Iris pigment epithelial cell (primary cell): ENCODE data around the gene TMEM87B.
"Not testable (repeated sequence)": the region's sequence is repeated elsewhere in the genome, so short reads cannot be mapped to it uniquely, and the experiment has no call there.

Source experiments
- DNase-seq: peaks from one replicate; pipeline ENCODE4 v3.0.0-alpha.2; 2011; ENCODE audit warnings: low read depth

TMEM87B gene

DNA sequence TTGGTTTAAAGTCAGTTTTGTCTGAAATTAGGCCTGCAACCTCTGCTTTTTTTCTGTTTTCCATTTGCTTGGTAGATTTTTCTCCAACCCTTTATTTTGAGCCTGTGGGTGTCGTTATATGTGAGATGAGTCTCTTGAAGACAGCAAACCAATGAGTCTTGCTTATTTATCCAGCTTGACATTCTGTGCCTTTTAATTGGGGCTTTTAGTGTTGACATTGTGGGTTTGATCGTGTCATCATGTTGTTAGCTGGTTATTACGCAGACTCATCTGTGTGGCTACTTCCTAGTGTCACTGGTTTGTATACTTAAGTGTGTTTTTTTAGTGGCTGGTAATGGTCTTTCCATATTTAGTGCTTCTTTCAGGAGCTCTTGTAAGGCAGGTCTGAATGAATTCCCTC is 18.8 kb downstream of the TMEM87B start:
- no peak for DNase-seq

GRCh38 chr2:112074506-112074905 is 19.4 kb downstream of the TMEM87B start:
- DNase-seq, result peak; percentile 40

- peak; percentile 41 for DNase-seq
Measured at GRCh38 chr2:112075490-112076260, 20.6 kb downstream of the TMEM87B start.

DNA sequence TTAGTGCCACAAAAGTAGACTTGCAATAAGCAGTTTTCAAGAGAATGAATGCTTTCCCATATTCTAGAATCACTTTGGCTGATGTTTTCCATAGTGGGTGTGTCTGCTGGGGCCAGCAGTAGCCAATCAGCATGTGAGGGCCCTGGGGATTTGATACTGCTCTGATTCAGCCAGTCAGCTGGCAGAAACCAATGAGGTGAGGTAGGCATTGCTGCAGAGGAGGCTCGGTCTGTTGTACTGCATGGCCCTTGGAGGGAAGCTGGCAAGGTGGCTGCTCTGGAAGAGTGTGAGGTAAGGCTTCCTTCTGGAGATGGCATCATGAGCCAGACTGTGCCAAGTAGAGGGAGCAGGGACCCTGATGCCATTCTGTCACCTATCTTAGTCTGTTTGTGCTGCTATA is 22.7 kb downstream of the TMEM87B start:
- no peak for DNase-seq

GRCh38 chr2:112081262-112081661 is 26.2 kb downstream of the TMEM87B start:
- DNase-seq, result no peak

DNA sequence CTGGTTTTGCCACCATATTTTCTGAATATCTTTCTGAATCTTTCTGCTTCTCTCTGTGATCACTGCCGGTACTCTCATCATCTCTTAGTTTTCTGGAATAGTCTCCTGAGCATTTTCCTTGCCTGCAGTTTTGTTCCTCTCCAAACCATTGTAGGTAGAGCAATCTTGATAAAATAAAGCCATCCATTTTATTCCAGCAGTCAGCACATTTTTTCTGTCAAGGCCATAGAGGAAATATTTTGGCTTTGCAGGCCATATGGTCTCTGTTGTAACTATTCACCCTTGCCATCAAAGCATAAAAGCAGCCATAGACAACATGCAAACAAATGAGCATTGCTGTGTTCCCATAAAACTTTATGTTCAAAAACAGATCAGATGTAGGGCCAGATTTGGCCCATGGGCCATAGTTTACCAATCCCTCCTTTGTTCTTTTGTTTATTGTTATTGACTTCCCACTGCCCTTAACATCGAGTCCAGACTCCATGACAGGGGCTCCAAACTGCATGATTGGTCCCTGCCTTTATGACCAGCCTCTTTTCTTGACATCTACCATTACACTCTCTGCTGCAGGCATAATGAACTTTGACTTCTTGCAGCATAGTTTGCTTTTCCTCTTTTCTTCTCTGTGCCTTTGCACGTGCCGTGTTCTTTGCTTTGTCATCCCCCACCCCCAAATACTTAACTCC is 29.8 kb downstream of the TMEM87B start:
- no peak for DNase-seq

DNA sequence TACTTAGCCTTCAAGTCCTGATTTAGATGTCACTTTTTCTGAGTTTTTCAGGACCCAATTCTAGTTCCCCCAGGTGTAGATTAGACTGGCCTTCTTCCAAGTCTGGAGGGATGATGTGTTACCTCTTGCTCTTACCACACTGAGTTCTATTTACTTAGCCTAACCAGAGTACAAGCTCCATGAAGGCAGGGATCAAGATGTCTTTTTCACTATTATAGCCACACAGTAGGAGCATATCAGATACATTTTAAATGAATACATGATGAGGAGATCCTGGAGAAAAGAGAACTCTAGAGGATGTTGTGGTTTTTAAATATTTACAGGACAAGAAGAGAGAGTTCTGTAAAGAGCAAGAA is 30.3 kb downstream of the TMEM87B start:
- DNase-seq, result no peak

GRCh38 chr2:112085916-112086669 is 31.0 kb downstream of the TMEM87B start:
- DNase-seq, result no peak

DNA sequence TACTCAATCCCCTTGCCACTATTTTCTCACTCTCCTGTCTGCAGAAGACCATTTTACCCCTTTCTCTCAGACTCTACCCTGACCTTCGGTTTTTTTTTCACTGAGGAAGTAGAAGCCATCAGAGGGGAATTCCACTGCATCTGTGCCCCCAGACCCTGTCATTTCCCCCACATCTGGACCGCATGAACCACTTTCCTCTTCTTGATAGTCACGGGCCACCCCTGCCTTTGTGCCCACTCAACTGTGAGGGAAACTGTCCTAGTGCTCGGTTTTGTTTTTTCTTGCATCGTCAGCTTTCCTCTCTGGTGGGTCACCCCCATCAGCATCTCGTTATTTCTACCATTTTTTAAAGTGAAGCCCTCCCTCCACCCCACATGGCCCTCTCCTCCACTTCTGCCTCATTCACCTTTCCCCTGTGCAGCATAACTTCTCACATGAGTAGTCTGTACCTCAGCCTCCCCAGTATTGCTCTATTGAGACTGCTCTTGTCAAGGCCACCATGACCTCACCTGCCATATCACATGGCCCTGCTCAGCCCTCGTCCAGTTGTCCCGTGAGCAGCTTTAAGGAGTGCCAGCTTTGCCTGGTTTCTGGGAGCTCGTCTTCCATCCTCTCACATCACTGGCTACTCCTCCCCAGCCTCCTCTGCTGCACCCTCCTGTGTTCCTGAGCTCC is 32.4 kb downstream of the TMEM87B start:
- no peak for DNase-seq

DNA sequence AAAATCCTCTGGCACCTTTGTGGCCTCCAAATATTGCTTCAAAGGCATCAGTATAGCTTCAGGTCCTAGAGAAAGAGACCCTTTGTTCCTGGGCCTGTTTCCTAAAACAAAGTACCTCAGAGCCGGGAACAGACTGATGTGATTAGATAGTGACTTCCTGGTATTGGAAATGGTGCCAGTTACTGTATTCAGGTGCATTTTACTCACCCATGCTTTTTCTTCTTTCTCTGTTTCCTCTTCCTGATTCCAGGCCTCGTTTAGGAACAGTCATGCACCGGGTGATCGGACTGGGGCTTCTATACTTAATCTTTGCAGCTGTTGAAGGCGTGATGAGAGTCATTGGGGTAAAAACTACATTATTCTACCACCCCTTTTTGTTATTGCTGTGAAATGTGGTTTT is 34.3 kb downstream of the TMEM87B start:
- no peak for DNase-seq

DNA sequence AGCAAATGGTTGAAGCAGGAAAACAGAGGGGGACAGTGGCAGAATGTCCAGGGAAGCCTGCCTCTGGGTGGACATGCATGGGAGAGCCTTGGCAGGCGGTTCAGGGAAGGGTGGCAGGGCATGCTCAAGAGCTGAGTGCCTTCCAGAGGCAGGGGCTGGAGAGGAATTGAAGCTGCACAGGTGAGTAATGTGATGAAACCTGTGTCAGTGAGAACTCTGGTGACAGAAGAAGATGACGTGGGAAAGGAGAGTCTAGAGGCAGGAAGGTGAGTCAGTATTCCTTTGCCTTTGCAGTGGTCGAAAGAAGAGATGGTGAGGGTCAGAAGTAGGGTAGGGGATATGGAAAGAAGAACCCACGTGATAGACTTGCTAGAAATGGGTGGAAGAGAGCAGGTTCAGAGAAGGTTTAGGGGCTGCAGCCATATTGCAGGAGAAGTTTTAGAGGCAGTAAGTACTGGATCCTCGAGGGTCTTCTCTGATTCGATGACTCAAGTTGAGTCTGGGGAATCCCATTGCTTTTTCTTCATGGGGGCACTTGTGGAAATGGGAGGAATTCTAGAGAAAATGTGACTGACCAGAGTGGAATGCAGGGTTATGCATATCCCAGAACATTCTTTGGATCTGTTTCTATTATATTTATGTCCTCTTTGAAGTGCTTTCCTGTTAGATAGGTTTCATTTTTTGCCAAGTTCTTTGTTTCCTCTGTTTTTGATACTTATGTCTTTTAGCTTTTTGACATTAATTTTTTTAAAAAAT is 37.4 kb downstream of the TMEM87B start:
- DNase-seq, result peak; percentile 79

DNA sequence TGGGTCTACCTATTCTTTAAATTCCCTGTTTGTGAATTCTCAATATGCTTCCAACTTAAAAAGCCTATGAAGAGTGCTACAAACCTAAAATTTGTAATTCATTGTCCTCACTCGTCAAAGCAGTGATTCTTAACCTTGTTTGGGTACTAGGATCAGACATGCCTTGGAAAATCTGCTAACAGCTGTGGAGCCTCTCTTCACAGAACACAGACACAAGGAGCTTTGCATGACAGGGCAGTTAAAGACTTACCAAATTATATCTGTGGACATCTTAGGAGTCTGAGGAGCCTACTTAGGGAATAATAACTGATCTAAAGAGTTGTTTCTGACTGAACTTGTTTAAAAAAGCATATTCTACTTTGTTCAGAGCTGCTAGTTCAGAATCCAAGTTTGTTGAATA is 38.1 kb downstream of the TMEM87B start:
- no peak for DNase-seq

- no peak for DNase-seq
Measured at GRCh38 chr2:112095681-112096080, 40.6 kb downstream of the TMEM87B start.

GRCh38 chr2:112096098-112096497 is 41.0 kb downstream of the TMEM87B start:
- peak; percentile 63 for DNase-seq

DNA sequence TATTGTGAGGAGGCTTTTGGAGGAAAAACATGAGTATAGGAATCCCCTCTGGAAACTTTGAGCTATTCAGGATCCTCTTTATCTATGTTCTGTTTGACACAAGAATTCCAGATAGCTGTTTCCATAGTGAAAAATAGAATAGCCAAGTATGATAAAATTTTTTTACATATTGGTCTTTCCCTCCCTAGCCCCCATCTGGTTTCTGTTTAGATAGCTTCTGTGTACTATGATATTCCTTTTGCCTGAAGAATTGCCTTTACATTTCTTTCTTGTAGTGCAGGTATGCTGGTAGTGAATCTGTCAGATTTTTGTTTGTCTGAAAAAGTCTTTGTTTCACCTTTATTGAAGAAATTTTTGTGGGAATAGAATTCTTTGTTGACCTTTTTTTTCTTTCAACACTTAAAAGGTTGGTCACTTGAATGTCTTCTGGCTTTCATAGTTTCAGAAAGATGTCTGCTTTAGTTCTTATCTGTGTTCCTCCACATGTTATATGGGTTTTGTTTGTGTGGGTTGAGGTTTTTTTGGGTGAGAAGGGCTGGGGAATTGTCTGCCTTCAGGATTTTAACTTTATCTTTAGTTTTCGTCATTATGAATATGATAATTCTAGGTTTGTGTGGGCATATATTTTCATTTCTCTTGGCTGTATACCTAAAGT is 53.2 kb downstream of the TMEM87B start:
- no peak for DNase-seq

DNA sequence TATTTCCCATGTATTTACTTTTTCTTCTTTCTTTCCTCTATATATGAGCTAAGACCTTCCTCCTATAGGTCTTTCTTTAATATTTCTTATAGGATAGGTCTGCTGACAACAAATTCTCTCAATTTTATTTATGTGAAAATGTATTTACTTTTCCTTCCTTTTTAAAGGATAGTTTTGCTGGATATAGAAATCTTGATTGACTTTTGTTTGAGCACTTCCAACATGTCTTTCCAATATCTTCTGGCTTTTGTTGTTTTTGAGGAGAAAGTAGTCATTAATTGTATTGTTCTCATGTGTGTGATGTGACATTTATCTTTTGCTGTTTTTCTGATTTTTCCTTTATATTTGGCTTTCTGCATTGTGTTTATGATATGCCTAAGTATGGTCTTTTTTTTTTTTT is 54.2 kb downstream of the TMEM87B start:
- no peak for DNase-seq

GRCh38 chr2:112110966-112111365 is 55.9 kb downstream of the TMEM87B start:
- DNase-seq, result no peak

GRCh38 chr2:112113354-112113753 is 58.3 kb downstream of the TMEM87B start:
- DNase-seq, result not testable (repeated sequence)

DNA sequence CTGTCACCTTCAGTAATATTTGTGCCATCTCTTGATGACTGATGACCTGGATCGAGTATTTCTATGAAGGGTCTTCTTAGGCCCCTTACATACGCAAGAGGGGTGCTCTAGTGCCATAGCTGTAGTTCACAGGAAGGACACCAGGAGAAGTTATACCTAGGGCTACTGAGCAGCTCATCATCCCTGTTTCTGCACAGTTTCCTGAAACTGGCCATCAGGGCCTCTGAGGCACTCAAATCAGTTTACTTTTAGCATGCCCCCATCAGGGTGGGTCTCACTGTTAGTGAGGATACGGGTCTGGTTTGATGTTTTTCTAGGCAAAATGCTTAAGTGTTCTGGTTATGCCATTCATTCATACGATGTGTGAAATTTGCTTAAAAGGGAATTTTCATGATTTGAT is 63.1 kb downstream of the TMEM87B start:
- DNase-seq, result no peak

DNA sequence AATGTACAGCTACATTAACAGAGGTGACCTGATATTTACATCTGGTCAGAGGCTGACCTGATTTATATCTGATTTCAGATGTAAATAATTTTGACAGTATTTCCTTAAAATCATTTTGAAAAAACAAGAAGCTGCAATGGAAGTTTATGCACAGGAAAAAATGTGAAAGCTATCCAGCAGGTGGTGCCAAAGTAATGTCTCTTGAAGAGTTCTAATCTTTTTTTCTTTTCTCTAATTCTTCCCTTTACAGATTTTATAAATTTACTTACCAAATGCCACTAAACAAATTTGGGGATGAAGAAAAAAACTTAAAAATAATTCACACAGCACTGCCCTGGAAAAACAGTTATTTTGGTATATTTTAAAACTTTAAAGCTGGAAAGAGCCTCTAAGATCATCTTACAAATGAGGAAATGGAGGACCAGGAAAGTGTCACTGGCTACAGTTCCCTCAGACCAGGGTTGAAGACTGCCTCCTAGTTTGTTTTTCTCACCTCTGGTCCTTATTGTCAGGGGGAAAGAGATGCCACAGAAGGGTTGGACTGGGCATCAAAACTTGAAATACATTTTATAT is 66.7 kb downstream of the TMEM87B start:
- DNase-seq, result peak; percentile 62

- no peak for DNase-seq
Measured at GRCh38 chr2:112129060-112129459, 74.0 kb downstream of the TMEM87B start.
